Common myeloid progenitor, CD34-positive (primary cell): ENCODE measurements around the gene IL1B.
A peak's percentile ranks its signal among the peaks of the same experiment; 100 is the strongest.

Experiments
- CTCF ChIA-PET: fragments of 350-600 bp; sonication (Branson Sonifier 250); formaldehyde crosslinking; loops from one replicate; lab custom pipeline; 2021; ENCODE audit warnings: antibody characterized with exemption; lab: Charles Lee
- POLR2A ChIA-PET: fragments of 350-600 bp; sonication (Branson Sonifier 250); formaldehyde crosslinking; loops from one replicate; lab custom pipeline; 2021; ENCODE audit warnings: antibody characterized with exemption; lab: Charles Lee
- DNase-seq, 3 donors: peaks; one replicate each; pipeline versions ENCODE4 v3.0.0 to v3.0.0-alpha.2; 2013
- H3K27ac ChIP-seq, 2 experiments: 1 replicate in 1 of 2; 2 replicates in 1 of 2; pipeline ENCODE4 v1.7.0; 2013; ENCODE audit warnings: inconsistent platforms in 2 of 2, low read length in 2 of 2, mild to moderate bottlenecking in 2 of 2, low read depth in 1 of 2, moderate library complexity in 1 of 2; ENCODE audit not compliant: severe bottlenecking in 2 of 2, insufficient read depth in 1 of 2, poor library complexity in 1 of 2
- H3K27me3 ChIP-seq, 5 experiments: replicated peaks in 2 of 5; 1 replicate in 3 of 5; 2 replicates in 2 of 5; pipeline versions ENCODE4 v1.6.1 to v1.7.0; 2013; ENCODE audit warnings: low read length in 4 of 5, mild to moderate bottlenecking in 2 of 5, moderate library complexity in 2 of 5, inconsistent platforms in 1 of 5; ENCODE audit not compliant: insufficient read depth in 5 of 5, control insufficient read depth in 4 of 5
- H3K36me3 ChIP-seq, 4 experiments: 1 replicate in 2 of 4; 2 replicates in 2 of 4; pipeline versions ENCODE4 v1.6.1 to v1.7.0; 2013; ENCODE audit warnings: low read length in 3 of 4, control low read depth in 1 of 4, mild to moderate bottlenecking in 1 of 4; ENCODE audit not compliant: control insufficient read depth in 4 of 4, insufficient read depth in 4 of 4
- H3K4me1 ChIP-seq, 4 experiments: 1 replicate in 3 of 4; 2 replicates in 1 of 4; pipeline versions ENCODE4 v1.6.1 to v1.7.1; 2013; ENCODE audit warnings: low read length in 3 of 4, mild to moderate bottlenecking in 3 of 4, control low read depth in 1 of 4, inconsistent platforms in 1 of 4, moderate library complexity in 1 of 4; ENCODE audit not compliant: control insufficient read depth in 4 of 4, insufficient read depth in 4 of 4; ENCODE audit errors: control extremely low read depth in 1 of 4
- H3K4me3 ChIP-seq, 7 experiments: 1 replicate in 4 of 7; 2 replicates in 3 of 7; pipeline versions ENCODE4 v1.5.1 to v1.7.0; 2013; ENCODE audit warnings: mild to moderate bottlenecking in 7 of 7, low read length in 6 of 7, moderate library complexity in 6 of 7, inconsistent platforms in 2 of 7, low read depth in 2 of 7, control low read depth in 1 of 7; ENCODE audit not compliant: insufficient read depth in 4 of 7, control insufficient read depth in 1 of 7; ENCODE audit errors: extremely low read depth in 1 of 7
- H3K9me3 ChIP-seq, 5 experiments: 1 replicate in 4 of 5; 2 replicates in 1 of 5; pipeline versions ENCODE4 v1.6.1 to v1.7.1; 2013; ENCODE audit warnings: low read length in 4 of 5, mild to moderate bottlenecking in 2 of 5, inconsistent platforms in 1 of 5, low read depth in 1 of 5, moderate library complexity in 1 of 5; ENCODE audit not compliant: control insufficient read depth in 4 of 5, insufficient read depth in 2 of 5; ENCODE audit errors: control extremely low read depth in 1 of 5
- WGBS: methylation state at CpG from one replicate; pipeline ENCODE4 v1.1.5; 2013; ENCODE audit not compliant: insufficient coverage; 5-methylcytosine and 5-hydroxymethylcytosine counted together

IL1B gene

DNA sequence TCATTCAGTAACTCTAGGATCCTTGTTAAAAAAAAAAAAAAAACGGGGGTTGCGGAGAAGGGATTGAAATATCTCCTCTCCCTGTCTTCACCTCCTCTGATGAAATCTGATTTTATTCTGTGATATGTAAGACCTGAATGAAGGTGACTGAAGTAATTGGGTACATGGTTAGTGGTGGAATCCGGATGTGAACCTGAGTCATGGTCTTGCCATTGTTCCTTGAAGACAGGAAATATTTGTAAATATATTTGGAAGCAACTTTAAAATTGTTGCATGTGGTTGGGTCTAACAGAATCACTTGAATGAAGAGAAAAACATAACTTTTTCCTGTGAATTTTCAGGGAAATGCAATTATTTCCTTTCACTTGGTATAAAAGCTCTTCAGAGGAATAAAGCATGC, 49.3 kb downstream of the IL1B start:
- H3K27me3 ChIP-seq, result no peaks in the 10 kb centered on the region
- CTCF ChIA-PET, result interaction anchor here (8.3 kb wide), 1 partner anchor 47 kb away, joined by 34 read pairs; the partner anchor contains the start of gene IL1B
- H3K4me3 ChIP-seq, result no peak overlapping the region
- WGBS, result 100% methylated on average over 1 of the region's 3 CpGs
- H3K27ac ChIP-seq, result no peak overlapping the region
- DNase-seq, result no peak
- peaks cover 15 to 50% (median 26%) of the 10 kb centered on the region in 4 experiments for H3K4me1 ChIP-seq
- no peaks in the 10 kb centered on the region for H3K36me3 ChIP-seq
- H3K9me3 ChIP-seq, result no peaks in the 10 kb centered on the region
- POLR2A ChIA-PET, result interaction anchor here (1.0 kb wide), 1 partner anchor 35 kb away, joined by 3 read pairs; no protein-coding TSS in a partner anchor

DNA sequence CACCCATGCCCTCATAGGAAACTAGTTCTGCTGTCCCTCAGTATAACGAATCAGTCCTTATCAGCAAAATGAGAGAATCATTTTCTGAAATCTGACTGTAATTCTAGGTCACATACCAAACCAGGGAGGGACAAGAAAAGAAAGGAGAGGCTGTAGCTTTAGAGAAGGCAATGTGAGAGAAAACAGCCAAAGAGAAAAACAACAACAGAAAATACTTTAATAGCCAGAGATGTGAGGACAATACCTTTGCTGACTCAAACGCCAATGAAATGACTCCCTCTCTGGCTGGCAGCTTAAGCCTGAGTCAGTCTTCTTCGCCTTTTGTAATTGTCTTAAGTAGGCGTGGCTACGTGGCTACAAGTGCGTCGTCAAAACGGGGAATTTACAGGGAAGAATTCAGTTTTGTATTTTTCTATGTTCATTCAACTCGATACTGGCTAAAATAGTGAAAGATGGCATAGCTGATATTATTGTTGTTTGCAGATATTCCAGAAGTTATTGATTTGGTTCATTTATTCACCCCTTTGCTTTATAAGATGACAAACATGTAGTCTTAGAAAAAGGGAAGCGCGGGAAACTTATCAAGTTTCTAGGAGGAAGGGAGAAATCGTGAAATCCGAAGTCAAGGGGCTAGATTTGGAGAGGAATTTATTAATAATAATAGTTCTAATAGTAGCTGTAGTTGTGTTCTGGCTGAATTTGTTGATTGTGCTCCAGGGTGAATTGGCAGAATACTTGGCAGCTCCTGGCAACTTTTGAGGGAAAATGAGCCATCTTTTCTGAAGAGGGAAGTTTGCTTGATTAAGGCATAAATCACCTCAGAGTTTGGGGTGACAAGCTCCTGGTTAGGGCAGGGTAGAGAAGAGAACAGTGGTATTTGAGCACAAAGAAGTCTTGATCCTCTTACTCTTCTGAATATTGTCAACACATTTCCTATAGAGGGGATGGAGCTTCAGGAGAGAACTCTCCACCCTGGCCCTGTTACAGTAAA, 52.1 kb downstream of the IL1B start, which contains the start of gene IL1A:
Gene IL1A, minus strand, starts transcription at position 295 of the 991 bp plus-strand sequence. CDS start 723 bp downstream, outside the sequence.
- POLR2A ChIA-PET, result interaction anchor here (0.7 kb wide), 1 partner anchor 11 kb away, joined by 3 read pairs; no protein-coding TSS in a partner anchor
- peak in 2 of 3 donors; percentile 63 to 75 for DNase-seq
- no peaks in the 10 kb centered on the region for H3K27me3 ChIP-seq
- WGBS, result 36% methylated on average over 7 of the region's 13 CpGs
- H3K4me1 ChIP-seq, result peaks cover 15 to 50% (median 26%) of the 10 kb centered on the region in 4 experiments
- CTCF ChIA-PET, result interaction anchor here (0.7 to 8.3 kb wide), 10 partner anchors 10 to 157 kb away, joined by 3 to 34 read pairs (median 3); partner anchors contain the start of gene IL1B
- peak within 1 kb of the TSS in 2 of 7 experiments; percentile 40 to 44 for H3K4me3 ChIP-seq
- H3K36me3 ChIP-seq, result no peaks in the 10 kb centered on the region
- no peak within 1 kb of the TSS for H3K27ac ChIP-seq
- H3K9me3 ChIP-seq, result no peaks in the 10 kb centered on the region

GRCh38 chr2:112783187-112783714, 53.3 kb downstream of the IL1B start:
- no peak for DNase-seq
- Histone ChIP-seq H3K27ac (no peak overlapping the region), H3K36me3 (no peaks in the 10 kb centered on the region), H3K27me3 (no peaks in the 10 kb centered on the region), H3K9me3 (no peaks in the 10 kb centered on the region), H3K4me3 (peak overlapping the region in 1 of 7 experiments; percentile 20), H3K4me1 (peaks cover 15 to 46% (median 23%) of the 10 kb centered on the region in 4 experiments)
- CTCF ChIA-PET, result interaction anchor here (0.8 to 8.3 kb wide), 5 partner anchors 9 to 51 kb away, joined by 3 to 34 read pairs (median 8); partner anchors contain the start of gene IL1B
- WGBS, result 100% methylated on average over 2 of the region's 3 CpGs
- POLR2A ChIA-PET, result no interaction called here

DNA sequence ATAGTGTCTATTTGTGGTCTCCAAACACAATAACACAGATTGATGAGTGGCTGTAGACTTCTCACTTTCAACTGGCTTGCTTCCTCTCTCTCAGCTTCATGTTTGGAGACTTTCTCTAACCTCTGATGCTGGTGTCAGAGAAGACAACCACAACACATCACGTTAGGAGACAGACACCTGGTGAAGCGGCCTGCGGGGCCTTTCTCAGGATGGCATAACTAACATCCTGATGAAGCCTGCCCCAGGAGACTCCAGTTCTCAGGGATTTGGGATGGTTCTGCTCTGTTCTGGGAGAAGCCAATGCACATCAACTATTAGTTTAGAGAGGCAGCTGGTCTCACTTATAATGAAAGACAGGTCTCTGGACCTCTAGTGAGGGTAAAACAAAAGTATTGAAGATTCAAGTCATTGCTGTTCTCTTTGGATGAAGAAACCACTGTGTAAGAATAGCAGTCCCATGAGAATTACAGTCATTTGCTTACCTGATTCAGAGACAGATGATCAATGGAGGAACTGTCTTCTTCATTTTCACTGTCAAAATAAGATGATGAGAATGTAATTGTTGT, 54.3 kb downstream of the IL1B start:
- no peak overlapping the region for H3K27ac ChIP-seq

More for the DNA sequence above, 54.3 kb downstream of the IL1B start:
- Histone ChIP-seq H3K27me3 (no peaks in the 10 kb centered on the region), H3K4me3 (no peak overlapping the region), H3K36me3 (no peaks in the 10 kb centered on the region), H3K4me1 (peaks cover 12 to 40% (median 19%) of the 10 kb centered on the region in 4 experiments), H3K9me3 (no peaks in the 10 kb centered on the region)
- POLR2A ChIA-PET, result interaction anchor here (0.6 kb wide), 1 partner anchor 12 kb away, joined by 3 read pairs; no protein-coding TSS in a partner anchor
- CTCF ChIA-PET, result interaction anchor here (0.8 to 8.3 kb wide), 4 partner anchors 10 to 52 kb away, joined by 3 to 34 read pairs (median 7); partner anchors contain the start of gene IL1B
- 70% methylated on average over 2 of the region's 3 CpGs for WGBS
- DNase-seq, result no peak
